Adrenal gland (tissue), 5 donors: ENCODE measurements around the gene CDK14.

Experiments used
- CTCF ChIP-seq, 6 experiments: fragments of 450-650 bp in 4 of 6; fragments of 200-600 bp in 2 of 6; sonication (generic) in 1 of 6; IDR thresholded peaks; 1 replicate in 5 of 6; 2 replicates in 1 of 6; pipeline versions ENCODE4 v1.5.1 to v1.8.0; 2016 to 2021; ENCODE audit warnings: antibody characterized with exemption in 6 of 6, mild to moderate bottlenecking in 2 of 6, moderate library complexity in 1 of 6
- POLR2A ChIP-seq, 2 donors: fragments of 450-650 bp; IDR thresholded peaks; one replicate each; pipeline ENCODE4 v1.6.1; 2017; ENCODE audit warnings: antibody characterized with exemption in 2 of 2, mild to moderate bottlenecking in 2 of 2, moderate library complexity in 1 of 2
- donor health status: DM: no; HTN: no; CAD: no.

- no peak for TF ChIP-seq CTCF (IDR thresholded peaks at IDR 0.05)
- TF ChIP-seq POLR2A (IDR thresholded peaks at IDR 0.05) = no peak
Measured at GRCh38 chr7:91191771-91192170, 595.6 kb downstream of the CDK14 start.
